ENCODE measurements around the gene PHF20.
"Not testable (repeated sequence)": the region's sequence is repeated elsewhere in the genome, so short reads cannot be mapped to it uniquely, and the experiment has no call there.

DNA sequence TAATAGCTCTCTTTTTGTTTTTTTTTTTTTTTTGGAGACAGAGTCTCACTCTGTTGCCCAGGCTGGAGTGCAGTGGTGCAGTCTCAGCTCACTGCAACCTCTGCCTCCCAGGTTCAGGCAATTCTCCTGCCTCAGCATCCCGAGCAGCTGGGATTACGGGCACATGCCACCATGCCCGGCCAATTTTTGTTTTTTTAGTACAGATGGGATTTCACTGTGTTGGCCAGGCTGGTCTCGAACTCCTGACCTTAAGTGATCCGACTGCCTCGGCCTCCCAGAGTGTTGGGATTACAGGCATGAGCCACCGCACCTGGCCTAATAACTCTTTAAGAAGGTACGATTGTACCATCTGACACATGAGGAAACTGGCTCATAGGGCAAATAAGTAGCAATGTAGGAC lies 224.7 kb downstream of the PHF20 start:
- not testable (repeated sequence) for TF ChIP-seq BRCA1 (IDR thresholded peaks at IDR 0.05; ENCODE audit: low read depth, low read length); POLR2A (IDR thresholded peaks at IDR 0.05; ENCODE audit: control extremely low read depth in 1 of 2, low read depth in 2 of 2, low read length in 2 of 2); TEAD4 (IDR thresholded peaks at IDR 0.05; ENCODE audit: low read depth, low read length); CTCF (IDR thresholded peaks at IDR 0.05; ENCODE audit: control extremely low read depth in 1 of 3, insufficient read depth in 1 of 3, low read depth in 1 of 3, low read length in 3 of 3); NRF1 (IDR thresholded peaks at IDR 0.05; ENCODE audit: low read depth, low read length); TBP (IDR thresholded peaks at IDR 0.05; ENCODE audit: low read depth, low read length); YY1 (IDR thresholded peaks at IDR 0.05; ENCODE audit: low read depth, low read length); MAFK (IDR thresholded peaks at IDR 0.05; ENCODE audit: low read depth, low read length); EZH2 (IDR thresholded peaks at IDR 0.05; ENCODE audit: low read depth, low read length, severe bottlenecking); CBX5 (IDR thresholded peaks at IDR 0.05; ENCODE audit: low read depth, low read length); POLR2AphosphoS5 (IDR thresholded peaks at IDR 0.05; ENCODE audit: low read depth, low read length); GABPA (IDR thresholded peaks at IDR 0.05; ENCODE audit: borderline replicate concordance, insufficient read depth, low read length)
- TF ChIP-seq, protein P1, sequence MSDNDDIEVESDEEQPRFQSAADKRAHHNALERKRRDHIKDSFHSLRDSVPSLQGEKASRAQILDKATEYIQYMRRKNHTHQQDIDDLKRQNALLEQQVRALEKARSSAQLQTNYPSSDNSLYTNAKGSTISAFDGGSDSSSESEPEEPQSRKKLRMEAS (IDR thresholded peaks at IDR 0.05), result not testable (repeated sequence)
